Astrocyte (in vitro differentiated cells and primary cell): ENCODE data around the gene FGF19.

Experiments used
- EZH2 ChIP-seq: IDR thresholded peaks from 2 replicates; pipeline ENCODE4 v1.6.1; 2012; ENCODE audit warnings: mild to moderate bottlenecking, low read length, inconsistent platforms; ENCODE audit not compliant: insufficient read depth
- TF ChIP-seq, protein P1 (sequence below): IDR thresholded peaks from 2 replicates; pipeline ENCODE4 v1.5.1; 2011; ENCODE audit warnings: low read depth, mild to moderate bottlenecking, inconsistent platforms, low read length, moderate library complexity; ENCODE audit not compliant: insufficient read depth

DNA sequence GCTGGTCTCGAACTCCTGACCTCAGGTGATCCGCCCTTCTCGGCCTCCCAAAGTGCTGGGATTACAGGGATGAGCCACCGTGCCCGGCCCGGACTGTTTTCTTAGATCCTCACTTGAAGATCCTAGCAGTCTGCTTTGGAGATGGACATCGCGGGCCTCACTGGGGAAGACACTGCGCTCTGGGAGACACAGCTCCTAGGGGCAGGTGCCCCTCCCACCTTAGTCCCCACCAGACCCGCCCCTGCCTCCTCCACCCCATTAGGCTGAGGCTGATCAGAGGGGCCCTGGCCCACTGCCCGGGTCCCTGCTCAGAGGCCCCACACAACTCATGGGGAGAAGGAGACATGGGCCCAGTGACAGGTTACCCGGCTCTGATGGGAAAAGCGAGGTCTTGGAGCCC, 17.4 kb downstream of the FGF19 start:
- TF ChIP-seq, protein P1, sequence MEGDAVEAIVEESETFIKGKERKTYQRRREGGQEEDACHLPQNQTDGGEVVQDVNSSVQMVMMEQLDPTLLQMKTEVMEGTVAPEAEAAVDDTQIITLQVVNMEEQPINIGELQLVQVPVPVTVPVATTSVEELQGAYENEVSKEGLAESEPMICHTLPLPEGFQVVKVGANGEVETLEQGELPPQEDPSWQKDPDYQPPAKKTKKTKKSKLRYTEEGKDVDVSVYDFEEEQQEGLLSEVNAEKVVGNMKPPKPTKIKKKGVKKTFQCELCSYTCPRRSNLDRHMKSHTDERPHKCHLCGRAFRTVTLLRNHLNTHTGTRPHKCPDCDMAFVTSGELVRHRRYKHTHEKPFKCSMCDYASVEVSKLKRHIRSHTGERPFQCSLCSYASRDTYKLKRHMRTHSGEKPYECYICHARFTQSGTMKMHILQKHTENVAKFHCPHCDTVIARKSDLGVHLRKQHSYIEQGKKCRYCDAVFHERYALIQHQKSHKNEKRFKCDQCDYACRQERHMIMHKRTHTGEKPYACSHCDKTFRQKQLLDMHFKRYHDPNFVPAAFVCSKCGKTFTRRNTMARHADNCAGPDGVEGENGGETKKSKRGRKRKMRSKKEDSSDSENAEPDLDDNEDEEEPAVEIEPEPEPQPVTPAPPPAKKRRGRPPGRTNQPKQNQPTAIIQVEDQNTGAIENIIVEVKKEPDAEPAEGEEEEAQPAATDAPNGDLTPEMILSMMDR: no peak
- no peak for TF ChIP-seq EZH2
